SKM-1 (cell line): ENCODE data around the gene BCAN.

ENCODE experiments used
- DNase-seq: peaks from one replicate; lab custom pipeline; 2025; ENCODE audit not compliant: unreplicated experiment; lab: John Stamatoyannopoulos, UW

Gene BCAN

GRCh38 chr1:156694690-156694962 lies 52.7 kb downstream of the BCAN start:
- DNase-seq: no peak

GRCh38 chr1:156696755-156697154 lies 54.8 kb downstream of the BCAN start:
- no peak for DNase-seq

GRCh38 chr1:156697481-156697880 lies 55.6 kb downstream of the BCAN start:
- no peak for DNase-seq

- DNase-seq: no peak
Measured at GRCh38 chr1:156698995-156699394, 57.1 kb downstream of the BCAN start.

GRCh38 chr1:156700736-156701531 lies 59.0 kb downstream of the BCAN start:
- DNase-seq: no peak

GRCh38 chr1:156703336-156703735 lies 61.4 kb downstream of the BCAN start:
- DNase-seq: no peak

GRCh38 chr1:156703741-156704140 lies 61.8 kb downstream of the BCAN start:
- no peak for DNase-seq

GRCh38 chr1:156704166-156704711 lies 62.3 kb downstream of the BCAN start:
- no peak for DNase-seq

- no peak for DNase-seq
Measured at GRCh38 chr1:156704930-156705320, 63.0 kb downstream of the BCAN start.

- no peak for DNase-seq
Measured at GRCh38 chr1:156705321-156705917, 63.5 kb downstream of the BCAN start, which contains the start of gene CRABP2. CRABP2 (minus strand) TSS chr1:156705583; CDS start chr1:156705446, 137 bp downstream.

GRCh38 chr1:156705918-156706656 lies 64.2 kb downstream of the BCAN start:
- no peak for DNase-seq

- no peak for DNase-seq
Measured at GRCh38 chr1:156706657-156707416, 64.9 kb downstream of the BCAN start.

- no peak for DNase-seq
Measured at GRCh38 chr1:156707417-156708217, 65.7 kb downstream of the BCAN start.

GRCh38 chr1:156708218-156708661 lies 66.3 kb downstream of the BCAN start:
- DNase-seq: no peak

- DNase-seq: no peak
Measured at GRCh38 chr1:156709031-156709430, 67.1 kb downstream of the BCAN start.
